Measurements from ENCODE around the gene CCT7. TPM values are rescaled to one million over a fixed set of nuclear protein-coding genes. Genes with fewer than 3 reads are reported as not detected.

The CCT7 gene
- total and polyA plus RNA-seq, 2 experiments from 2014 or later: 287 to 642 TPM

GRCh38 chr2:73282924-73283544, 48.9 kb downstream of the CCT7 start:
- Histone ChIP-seq H3K79me2 (replicated peaks; ENCODE audit: insufficient read depth) (peaks cover 55% of the 10 kb centered on the region), H3F3A (replicated peaks; ENCODE audit: low read depth) (peaks cover 6% of the 10 kb centered on the region; the same call in 1 of the 2 replicates), H3K36me3 (ENCODE audit: insufficient read depth) (no peaks in the 10 kb centered on the region), H2AFZ (peak overlapping the region; percentile 66), H3K9me2 (ENCODE audit: insufficient read depth) (no peaks in the 10 kb centered on the region), H4K20me1 (replicated peaks; ENCODE audit: insufficient read depth) (peaks cover 35% of the 10 kb centered on the region), H3K4me2 (peak overlapping the region; percentile 92), H3K27ac (ENCODE audit: low read depth) (no peak overlapping the region), H3K27me3 (ENCODE audit: insufficient read depth) (peaks cover 33% of the 10 kb centered on the region), H3K4me3 (peak overlapping the region; percentile 84), H3K4me1 (ENCODE audit: insufficient read depth) (peaks cover 9% of the 10 kb centered on the region)
- Mint-ChIP-seq H3K27ac (no peak overlapping the region), H3K36me3 (ENCODE audit: low read depth) (no peaks in the 10 kb centered on the region; the same call in 2 of the 3 replicates), H3K4me1 (peaks cover 24% of the 10 kb centered on the region), H3K4me3 (peak overlapping the region; percentile 82), H3K9me3 (no peaks in the 10 kb centered on the region; the same call in 2 of the 3 replicates), H3K27me3 (ENCODE audit: insufficient read depth, low read depth, poor library complexity) (peaks cover 18% of the 10 kb centered on the region)
- DNase-seq (ENCODE audit: low spot score) (peak; percentile 46), ATAC-seq (peak; percentile 3)
- TF ChIP-seq CREB1 (CRISPR knock-in tag; IDR thresholded peaks at IDR 0.05; ENCODE audit: low read depth) (no peak), REST (IDR thresholded peaks at IDR 0.05; ENCODE audit: unreplicated experiment) (no peak), CTCF (conservative IDR thresholded peaks at IDR 0.05; ENCODE audit: low read depth in 2 of 2) (peak; percentile 33 to 42; a peak in 3 of 4 replicates)

- H3K9me2 ChIP-seq (ENCODE audit: insufficient read depth): no peaks in the 10 kb centered on the region
- no peaks in the 10 kb centered on the region for H3K36me3 ChIP-seq (ENCODE audit: insufficient read depth)
- peaks cover 29% of the 10 kb centered on the region for H4K20me1 ChIP-seq (replicated peaks; ENCODE audit: insufficient read depth)
- Mint-ChIP-seq H3K36me3 (ENCODE audit: low read depth) (no peaks in the 10 kb centered on the region; the same call in 2 of the 3 replicates), H3K27ac (no peak overlapping the region), H3K9me3 (no peaks in the 10 kb centered on the region; the same call in 2 of the 3 replicates), H3K4me3 (peak overlapping the region; percentile 82), H3K27me3 (ENCODE audit: insufficient read depth, low read depth, poor library complexity) (peaks cover 20% of the 10 kb centered on the region), H3K4me1 (peaks cover 24% of the 10 kb centered on the region)
- peak overlapping the region; percentile 84 for H3K4me3 ChIP-seq
- peaks cover 9% of the 10 kb centered on the region for H3K4me1 ChIP-seq (ENCODE audit: insufficient read depth)
- DNase-seq (ENCODE audit: low spot score) (peak; percentile 72), ATAC-seq (peak; percentile 50)
- peaks cover 40% of the 10 kb centered on the region for H3K27me3 ChIP-seq (ENCODE audit: insufficient read depth)
- peak overlapping the region; percentile 92 for H3K4me2 ChIP-seq
- no peak overlapping the region for H3K27ac ChIP-seq (ENCODE audit: low read depth)
- peak overlapping the region; percentile 66 for H2AFZ ChIP-seq
- H3K79me2 ChIP-seq (replicated peaks; ENCODE audit: insufficient read depth): peaks cover 48% of the 10 kb centered on the region
- peaks cover 6% of the 10 kb centered on the region; the same call in 1 of the 2 replicates for H3F3A ChIP-seq (replicated peaks; ENCODE audit: low read depth)
- no peak for TF ChIP-seq ETS1 (IDR thresholded peaks at IDR 0.05)
- no peak for TF ChIP-seq ZNF331 (CRISPR knock-in tag; IDR thresholded peaks at IDR 0.05; ENCODE audit: low read depth)
- TF ChIP-seq REST (IDR thresholded peaks at IDR 0.05; ENCODE audit: unreplicated experiment): no peak
- TF ChIP-seq CTCF (conservative IDR thresholded peaks at IDR 0.05; ENCODE audit: low read depth in 2 of 2): no peak
Observed at GRCh38 chr2:73283545-73284295, 49.6 kb downstream of the CCT7 start.
